MG63 (cell line): ENCODE measurements around the gene ACSL1. TPM values are rescaled to one million over a fixed set of nuclear protein-coding genes. Genes with fewer than 3 reads are reported as not detected.
A peak's percentile ranks its signal among the peaks of the same experiment; 100 is the strongest.
"Not testable (repeated sequence)": the region's sequence is repeated elsewhere in the genome, so short reads cannot be mapped to it uniquely, and the experiment has no call there.

Source experiments
- DNase-seq: peaks from one replicate; pipeline ENCODE4 v3.0.0-alpha.2; 2020
- H3K27me3 ChIP-seq: fragments of 250-450 bp; sonication (Bioruptor Pico); 2 replicates; pipeline ENCODE4 v1.5.1; 2020; ENCODE audit warnings: mild to moderate bottlenecking, moderate library complexity
- H3K36me3 ChIP-seq: fragments of 250-450 bp; sonication (Bioruptor Pico); 2 replicates; pipeline ENCODE4 v1.5.1; 2020; ENCODE audit warnings: mild to moderate bottlenecking, moderate library complexity
- H3K4me3 ChIP-seq: fragments of 250-450 bp; sonication (Bioruptor Pico); 2 replicates; pipeline ENCODE4 v1.5.1; 2020; ENCODE audit warnings: mild to moderate bottlenecking, moderate library complexity
- H3K9me3 ChIP-seq: fragments of 250-450 bp; sonication (Bioruptor Pico); 2 replicates; pipeline ENCODE4 v1.5.1; 2020; ENCODE audit warnings: mild to moderate bottlenecking, moderate library complexity
- total RNA-seq: library from RNA; depleted of rRNA; stranded (reverse); fragments of >200 nt; shearing (Covaris generic); gene quantifications from 2 replicates; pipeline ENCODE4 v1.2.3, GENCODE V29; 2014; ENCODE audit warnings: low replicate concordance

Gene ACSL1
- total RNA-seq, 1 experiment from 2014 or later = 20.5 TPM

DNA sequence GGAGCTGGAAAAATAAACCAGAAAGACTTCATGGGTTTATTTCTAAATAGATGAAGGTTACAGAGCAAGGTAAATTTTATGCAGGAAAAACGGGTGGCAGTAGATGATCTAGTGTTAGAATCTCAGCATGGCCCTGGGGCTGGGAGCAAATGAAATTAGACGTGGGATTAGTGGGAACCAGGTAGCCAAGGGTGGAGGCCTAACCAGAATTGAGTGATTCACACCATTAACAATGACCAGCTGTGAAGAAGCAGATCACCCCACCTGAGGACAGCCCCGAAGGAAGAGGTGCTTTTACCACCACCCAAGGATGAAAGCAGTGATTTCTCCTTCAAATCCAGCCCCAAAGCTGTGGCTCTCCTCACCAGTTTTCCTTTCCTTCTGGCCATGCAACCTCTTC is 20.8 kb upstream of the ACSL1 start:
- Histone ChIP-seq H3K36me3 (no peaks in the 10 kb centered on the region), H3K4me3 (no peak overlapping the region), H3K9me3 (no peaks in the 10 kb centered on the region), H3K27me3 (no peaks in the 10 kb centered on the region)
- no peak for DNase-seq

DNA sequence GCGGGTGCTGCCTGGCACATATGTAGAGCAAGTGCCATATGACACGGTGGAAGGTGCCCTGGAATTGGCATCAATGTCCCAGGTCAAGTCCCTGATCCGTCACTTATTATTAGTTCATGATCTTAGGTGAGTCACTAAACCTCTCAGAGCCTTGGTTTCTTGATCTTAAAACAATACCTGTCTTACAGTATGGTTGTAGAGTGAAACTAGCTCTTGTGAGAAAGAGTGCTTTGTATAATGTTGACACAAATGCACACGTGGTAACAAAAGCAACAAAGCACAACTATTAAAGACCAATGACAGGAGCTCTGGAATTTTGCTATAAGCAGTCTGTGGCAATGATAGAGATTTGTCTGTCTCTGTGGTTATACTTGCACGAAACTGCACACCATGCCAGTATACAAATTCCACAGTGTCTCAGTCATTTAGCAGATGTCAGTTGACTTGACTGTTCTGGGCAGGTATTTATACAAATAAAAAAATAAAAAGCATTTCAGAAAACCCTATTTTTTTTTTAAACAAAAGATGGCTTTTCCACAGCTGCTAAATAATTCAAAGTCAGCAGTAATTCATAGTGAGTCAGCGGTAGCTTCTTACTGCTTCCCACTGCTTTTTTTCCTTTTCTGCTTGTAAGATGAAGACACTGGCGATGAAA is 19.7 kb upstream of the ACSL1 start:
- peak; percentile 38 for DNase-seq
- no peaks in the 10 kb centered on the region for H3K36me3 ChIP-seq
- H3K4me3 ChIP-seq = no peak overlapping the region
- no peaks in the 10 kb centered on the region for H3K9me3 ChIP-seq
- no peaks in the 10 kb centered on the region for H3K27me3 ChIP-seq

DNA sequence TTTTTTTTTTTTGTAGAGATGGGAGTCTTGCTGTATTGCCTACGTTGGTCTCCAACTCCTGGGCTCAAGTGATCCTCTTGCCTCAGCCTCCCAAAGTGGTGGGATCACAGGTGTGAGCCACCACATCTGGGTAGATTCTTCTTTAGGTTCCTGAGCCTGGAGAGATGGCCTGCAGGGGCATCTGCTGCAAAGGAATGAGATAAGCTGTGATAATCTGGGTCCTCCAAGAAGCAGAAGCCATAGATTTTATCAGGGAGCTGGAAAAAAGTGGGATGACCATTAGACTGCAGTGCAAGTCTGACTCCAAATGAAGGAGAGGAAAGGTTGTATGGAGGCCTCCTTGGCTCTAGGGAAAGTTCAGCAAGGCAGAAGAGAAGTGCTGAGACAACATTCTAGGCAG is 19.0 kb upstream of the ACSL1 start:
- Histone ChIP-seq H3K9me3 (no peaks in the 10 kb centered on the region), H3K27me3 (no peaks in the 10 kb centered on the region), H3K4me3 (no peak overlapping the region), H3K36me3 (no peaks in the 10 kb centered on the region)
- no peak for DNase-seq

DNA sequence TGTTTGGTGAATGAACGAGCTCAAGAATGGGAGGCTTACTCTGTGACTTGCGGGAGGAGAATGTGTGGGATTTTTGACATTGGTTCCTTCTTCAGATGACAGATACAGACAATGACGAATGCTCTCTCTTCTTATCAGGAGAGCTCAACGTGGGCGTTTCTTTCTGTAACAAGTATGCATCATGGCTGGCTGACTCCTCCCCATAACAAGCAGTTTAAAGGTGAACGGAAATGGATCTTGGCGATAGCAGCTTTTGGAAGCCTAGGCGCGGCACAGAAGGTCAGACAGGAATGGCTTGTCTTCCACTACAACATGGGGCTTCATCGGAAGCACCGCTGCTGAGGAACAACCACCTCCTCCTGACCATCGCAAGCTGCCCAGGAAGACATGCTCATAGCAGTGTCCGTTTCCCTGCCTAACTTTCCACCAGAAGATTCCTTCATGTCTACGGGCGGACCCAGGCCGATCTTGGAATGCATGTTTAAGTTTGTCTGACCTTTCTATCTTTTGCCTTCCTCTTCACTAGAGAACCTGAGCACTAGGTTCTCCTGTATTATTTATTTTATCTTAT is 18.3 kb upstream of the ACSL1 start:
- Histone ChIP-seq H3K27me3 (no peaks in the 10 kb centered on the region), H3K36me3 (no peaks in the 10 kb centered on the region), H3K4me3 (no peak overlapping the region), H3K9me3 (no peaks in the 10 kb centered on the region)
- DNase-seq = no peak

DNA sequence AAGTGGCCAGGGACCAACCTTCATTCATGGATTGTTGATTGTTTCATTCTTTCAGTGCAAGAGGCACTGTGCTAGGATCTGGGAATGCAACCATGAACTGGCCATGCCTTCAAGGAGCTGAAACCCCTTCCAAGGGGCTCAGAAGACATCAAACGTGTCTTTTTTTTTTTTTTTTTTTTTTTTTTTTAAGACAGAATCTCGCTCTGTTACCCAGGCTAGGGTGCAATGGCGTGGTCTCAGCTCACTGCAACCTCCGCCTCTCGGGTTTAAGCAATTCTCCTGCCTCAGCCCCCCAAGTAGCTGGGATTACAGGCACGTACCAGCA is 13.3 kb upstream of the ACSL1 start:
- H3K9me3 ChIP-seq, H3K4me3 ChIP-seq, DNase-seq, H3K27me3 ChIP-seq, H3K36me3 ChIP-seq: not testable (repeated sequence)

DNA sequence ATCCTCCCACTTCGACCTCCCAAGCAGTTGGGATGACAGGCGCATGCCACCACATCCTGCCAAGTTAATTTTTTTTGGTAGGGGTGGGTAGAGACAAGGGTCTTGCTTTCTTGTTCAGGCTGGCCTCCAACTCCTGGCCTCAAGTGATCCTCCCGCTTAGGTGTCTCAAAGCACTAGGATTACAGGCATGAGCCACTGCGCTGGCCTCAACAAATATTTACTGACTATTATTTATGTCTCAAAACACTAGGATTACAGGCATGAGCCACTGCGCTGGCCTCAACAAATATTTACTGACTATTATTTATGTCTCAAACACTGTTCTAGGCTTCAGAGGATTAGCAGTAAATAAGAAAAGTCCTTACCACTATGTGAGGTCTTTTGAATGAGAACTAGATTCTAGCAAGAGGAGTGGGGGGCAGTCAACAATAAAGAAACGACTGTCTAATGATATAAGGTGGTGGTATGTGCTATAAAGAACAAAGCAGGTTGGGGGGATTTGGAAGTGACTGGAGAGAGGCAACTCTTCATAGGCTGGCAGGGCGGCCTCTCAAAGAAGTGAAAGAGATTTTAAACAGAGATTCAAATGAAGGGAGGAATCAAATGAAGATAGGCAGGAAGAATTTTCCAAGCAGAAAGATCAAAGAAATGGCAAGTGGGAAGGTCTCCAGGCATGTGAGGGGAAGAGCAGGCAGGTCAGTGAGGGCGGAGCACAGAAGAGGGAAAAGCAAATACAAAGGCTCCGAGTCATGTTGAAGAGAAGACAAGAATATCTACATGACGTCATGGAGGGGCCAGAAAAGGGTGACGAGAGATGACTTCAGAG is 12.7 kb upstream of the ACSL1 start:
- H3K4me3 ChIP-seq = no peak overlapping the region
- H3K9me3 ChIP-seq = no peaks in the 10 kb centered on the region
- peak; percentile 14 for DNase-seq
- no peaks in the 10 kb centered on the region for H3K27me3 ChIP-seq
- H3K36me3 ChIP-seq = no peaks in the 10 kb centered on the region

DNA sequence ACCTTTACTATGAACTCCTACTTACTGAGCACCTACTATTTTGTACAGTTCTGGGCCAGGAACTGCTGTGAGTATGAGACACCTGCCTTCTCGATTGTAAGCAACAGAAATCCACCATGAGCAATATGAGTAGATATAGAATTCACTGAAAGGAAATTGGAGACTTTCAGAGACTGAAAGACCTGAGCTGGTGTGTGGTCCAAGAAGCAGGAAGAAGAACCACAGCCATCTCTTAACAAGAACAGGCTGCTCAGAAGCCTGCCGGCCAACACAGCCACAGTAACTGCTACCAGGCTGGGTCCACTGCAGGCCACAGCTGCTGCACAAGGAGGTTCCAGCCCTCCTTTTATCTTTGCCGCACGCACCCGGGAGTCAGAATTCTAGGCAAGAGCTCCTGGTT is 10.8 kb upstream of the ACSL1 start:
- Histone ChIP-seq H3K4me3 (no peak overlapping the region), H3K27me3 (no peaks in the 10 kb centered on the region), H3K9me3 (no peaks in the 10 kb centered on the region), H3K36me3 (no peaks in the 10 kb centered on the region)
- DNase-seq = no peak

DNA sequence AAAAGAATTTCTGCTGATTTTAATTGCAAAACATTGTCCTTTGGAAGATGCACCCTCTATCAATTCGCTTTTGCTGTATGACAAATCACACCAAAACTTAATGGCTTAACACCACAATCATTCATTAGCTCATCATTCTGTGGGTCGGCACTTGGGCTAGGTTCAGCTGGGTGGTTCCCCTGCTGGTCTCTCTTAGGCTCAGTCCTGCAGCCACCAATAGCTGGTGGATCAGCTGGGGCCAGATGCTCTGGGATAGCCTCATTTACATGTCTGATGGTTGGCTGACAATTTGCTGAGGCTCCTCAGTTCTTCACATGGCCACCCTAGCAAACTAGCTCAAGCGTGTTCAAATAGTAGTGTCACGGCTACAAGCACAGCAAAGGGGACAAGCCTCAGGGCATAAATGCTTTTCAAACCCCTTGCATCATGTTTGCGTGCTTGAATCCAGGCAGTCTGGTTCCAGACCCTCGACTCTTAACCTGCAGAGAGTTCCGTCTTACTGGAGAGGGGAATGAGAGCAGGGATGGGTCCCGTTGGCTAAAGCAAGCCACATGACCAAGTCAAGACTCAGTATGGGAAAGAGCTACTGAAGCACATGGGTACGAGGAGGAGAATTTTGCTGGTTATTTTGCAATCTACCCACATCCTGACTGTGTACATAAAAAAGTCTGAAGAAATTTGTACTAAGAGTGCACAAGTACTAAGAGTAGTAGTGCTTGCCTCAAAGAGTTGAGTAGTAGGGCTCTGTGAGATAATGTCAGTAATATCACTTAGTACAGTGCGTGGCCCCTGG is 7.5 kb upstream of the ACSL1 start:
- DNase-seq = no peak
- Histone ChIP-seq H3K9me3 (no peaks in the 10 kb centered on the region), H3K27me3 (no peaks in the 10 kb centered on the region)

DNA sequence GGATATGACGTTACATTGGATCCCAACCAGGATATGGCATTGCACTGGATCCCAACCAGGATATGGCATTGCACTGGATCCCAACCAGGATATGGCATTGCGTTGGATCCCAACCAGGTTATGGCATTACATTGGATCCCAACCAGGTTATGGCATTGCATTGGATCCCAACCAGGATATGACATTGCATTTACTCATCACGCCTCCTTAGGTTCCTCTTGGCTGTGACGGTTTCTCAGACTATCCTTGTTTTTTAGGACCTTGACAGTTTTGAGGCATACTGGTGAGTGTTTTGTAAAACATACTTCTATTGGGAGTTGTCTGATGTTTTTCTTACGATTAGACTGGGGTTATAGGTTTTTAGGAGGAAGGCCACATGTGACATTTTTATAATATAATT is 5.4 kb upstream of the ACSL1 start:
- Histone ChIP-seq H3K4me3 (no peak overlapping the region), H3K9me3 (no peaks in the 10 kb centered on the region), H3K27me3 (no peaks in the 10 kb centered on the region), H3K36me3 (no peaks in the 10 kb centered on the region)
- peak; percentile 39 for DNase-seq

More for the DNA sequence above, 7.5 kb upstream of the ACSL1 start:
- Histone ChIP-seq H3K4me3 (no peak overlapping the region), H3K36me3 (no peaks in the 10 kb centered on the region)

DNA sequence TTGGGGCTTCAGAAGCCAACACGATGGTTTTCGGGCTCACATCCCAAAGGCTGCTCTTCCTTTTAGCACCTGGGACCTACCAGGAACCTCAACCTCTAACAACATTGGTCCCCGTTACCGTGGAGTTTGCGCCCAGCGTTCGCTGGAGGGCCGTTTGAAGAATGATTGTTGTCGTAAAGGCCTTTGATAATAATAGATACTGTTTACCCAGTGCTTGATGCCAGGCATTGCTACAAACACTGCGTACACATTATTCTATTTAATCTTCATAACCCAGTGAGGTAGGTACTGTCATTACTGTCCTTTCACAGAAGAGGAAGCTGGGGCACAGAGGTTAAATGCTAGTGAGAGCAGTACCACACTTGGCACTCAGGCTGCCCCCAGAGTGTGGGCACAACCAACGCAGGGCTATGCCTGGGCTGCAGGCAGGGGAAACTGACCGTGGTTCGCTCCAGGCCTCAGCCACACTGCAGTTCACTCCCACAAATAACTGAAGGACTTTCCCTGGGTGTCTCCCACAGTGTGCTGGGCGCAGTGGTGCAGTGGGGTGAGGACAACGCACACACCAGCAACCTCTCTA is 1.0 kb upstream of the ACSL1 start:
- Histone ChIP-seq H3K4me3 (peak overlapping the region; percentile 53), H3K27me3 (no peaks in the 10 kb centered on the region), H3K9me3 (no peaks in the 10 kb centered on the region), H3K36me3 (no peaks in the 10 kb centered on the region)
- no peak for DNase-seq

DNA sequence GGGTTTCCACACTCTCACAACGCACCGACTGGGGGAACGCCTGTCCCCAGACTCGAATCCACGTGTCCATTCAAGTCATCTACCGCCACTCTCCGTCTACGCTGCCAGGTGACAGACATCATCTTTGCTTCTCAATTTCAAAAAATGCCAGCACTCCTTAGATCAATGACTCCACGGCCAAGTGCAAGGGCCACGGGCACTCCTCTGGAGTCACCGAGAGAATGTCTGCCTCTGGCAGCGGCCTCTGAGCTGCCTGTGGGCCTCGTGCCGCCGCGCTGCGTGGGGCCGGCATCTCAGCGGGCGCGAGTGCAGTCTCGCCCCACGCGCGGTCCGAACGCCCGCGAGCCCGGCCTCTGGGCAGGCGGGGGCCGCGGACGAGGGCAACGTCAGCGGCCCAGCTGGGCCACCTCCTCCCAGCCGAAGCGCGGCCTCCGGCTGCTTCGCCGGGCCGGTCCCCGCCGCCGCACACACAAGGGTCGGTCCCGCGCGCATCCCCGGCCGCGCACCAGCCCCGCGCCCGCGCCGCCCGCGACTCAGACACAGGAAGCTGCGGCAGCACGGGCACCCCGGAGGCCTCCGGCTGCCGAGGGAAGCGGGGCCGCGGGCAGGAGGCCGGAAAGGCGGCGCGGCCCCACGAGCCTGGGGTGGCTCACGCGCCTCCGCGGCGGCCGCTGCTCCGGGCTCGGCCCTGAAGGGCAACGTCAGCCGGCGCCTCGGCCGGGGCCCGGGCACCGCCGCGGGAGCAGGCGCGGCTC is 450 bp downstream of the ACSL1 start:
- DNase-seq = peak; percentile 41
- H3K9me3 ChIP-seq = no peaks in the 10 kb centered on the region

DNA sequence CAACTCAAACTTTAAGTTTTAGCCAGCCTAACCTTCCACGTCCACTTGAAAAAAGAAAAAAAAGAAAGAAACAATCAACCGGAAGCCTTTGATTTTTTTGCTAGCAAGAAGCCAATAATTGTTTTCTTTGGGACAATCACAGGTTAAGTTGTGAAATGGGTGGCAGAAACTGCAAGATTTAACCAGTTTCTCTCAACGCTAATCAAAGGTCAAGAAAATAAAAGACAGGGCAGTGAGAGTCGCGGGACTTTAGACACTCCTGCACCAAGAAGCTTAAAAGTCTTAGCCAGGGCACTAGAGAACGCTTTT is 1.0 kb downstream of the ACSL1 start:
- Histone ChIP-seq H3K27me3 (no peaks in the 10 kb centered on the region), H3K9me3 (no peaks in the 10 kb centered on the region), H3K4me3 (peak overlapping the region; percentile 53), H3K36me3 (no peaks in the 10 kb centered on the region)
- DNase-seq = no peak

More for the DNA sequence above, 450 bp downstream of the ACSL1 start:
- Histone ChIP-seq H3K36me3 (no peaks in the 10 kb centered on the region), H3K27me3 (no peaks in the 10 kb centered on the region), H3K4me3 (peak overlapping the region; percentile 53)

DNA sequence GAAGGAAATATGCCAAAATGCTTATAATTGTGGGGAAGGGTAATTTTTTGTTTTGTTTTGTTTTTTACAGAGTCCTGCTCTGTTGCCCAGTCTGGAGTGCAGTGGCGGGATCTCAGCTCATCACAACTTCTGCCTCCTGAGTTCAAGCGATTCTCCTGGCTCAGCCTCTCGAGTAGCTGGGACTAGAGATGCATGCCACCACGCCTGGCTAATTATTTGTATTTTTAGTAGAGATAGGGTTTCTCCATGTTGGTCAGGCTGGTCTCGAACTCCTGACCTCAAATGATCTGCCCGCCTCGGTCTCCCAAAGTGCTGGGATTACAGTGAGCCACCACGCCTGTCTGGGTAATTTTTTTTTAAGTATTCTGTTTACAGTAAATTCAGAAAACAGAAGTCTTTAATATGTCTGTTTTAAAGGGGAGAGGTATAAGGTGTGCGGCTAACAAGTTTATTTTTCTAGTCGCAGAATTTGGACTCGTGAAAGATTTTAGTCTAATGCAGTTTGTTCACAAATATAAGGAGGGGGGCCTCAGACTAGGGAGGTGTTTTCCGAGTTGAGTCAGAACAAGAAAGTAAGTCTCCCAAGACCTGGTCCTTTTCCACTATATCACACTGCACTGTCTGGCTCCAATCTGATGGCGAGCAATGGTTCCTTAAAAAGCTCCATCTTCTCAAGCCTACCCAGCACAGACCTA is 1.5 kb downstream of the ACSL1 start:
- no peaks in the 10 kb centered on the region for H3K36me3 ChIP-seq
- no peaks in the 10 kb centered on the region for H3K9me3 ChIP-seq
- H3K27me3 ChIP-seq = no peaks in the 10 kb centered on the region
- peak overlapping the region; percentile 53 for H3K4me3 ChIP-seq
- DNase-seq = no peak

DNA sequence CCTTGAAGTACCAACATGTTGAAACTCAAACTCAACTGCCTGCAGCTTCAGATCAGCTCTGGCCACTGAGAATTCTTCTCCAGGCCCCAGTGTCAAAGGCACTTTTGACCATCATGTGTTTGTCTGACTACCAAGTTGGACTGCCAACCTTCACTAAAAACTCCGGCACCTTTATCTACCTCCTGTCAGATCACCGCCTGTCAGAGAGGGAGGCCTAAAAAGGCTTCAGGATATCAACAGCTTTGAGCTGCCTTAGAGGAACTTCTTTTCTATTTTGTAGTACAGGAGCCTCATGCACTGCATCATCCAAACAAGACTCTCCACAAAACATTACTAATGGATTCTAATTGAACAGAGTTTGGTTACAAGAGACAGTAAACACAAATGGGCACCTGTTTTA is 2.8 kb downstream of the ACSL1 start:
- Histone ChIP-seq H3K36me3 (no peaks in the 10 kb centered on the region), H3K27me3 (no peaks in the 10 kb centered on the region), H3K9me3 (no peaks in the 10 kb centered on the region), H3K4me3 (no peak overlapping the region)
- no peak for DNase-seq

DNA sequence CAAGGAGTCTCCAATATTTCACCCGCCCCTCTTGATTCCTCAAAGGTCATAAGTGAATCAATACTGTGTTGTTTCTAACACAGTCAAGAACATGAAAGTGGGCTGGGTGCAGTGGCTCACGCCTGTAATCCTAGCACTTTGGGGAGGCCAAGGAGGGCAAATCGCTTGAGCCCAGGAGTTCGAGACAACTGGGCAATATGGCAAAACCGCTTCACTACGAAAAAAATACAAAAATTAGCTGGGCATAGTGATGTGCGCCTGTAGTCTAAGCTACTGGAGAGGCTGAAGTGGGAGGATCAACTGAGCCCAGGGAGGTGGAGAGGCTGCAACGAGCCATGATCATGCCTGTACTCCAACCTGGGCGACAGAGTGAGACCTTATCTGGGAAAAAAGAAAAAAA is 3.4 kb downstream of the ACSL1 start:
- Histone ChIP-seq H3K9me3 (no peaks in the 10 kb centered on the region), H3K4me3 (no peak overlapping the region), H3K36me3 (no peaks in the 10 kb centered on the region), H3K27me3 (no peaks in the 10 kb centered on the region)
- no peak for DNase-seq

DNA sequence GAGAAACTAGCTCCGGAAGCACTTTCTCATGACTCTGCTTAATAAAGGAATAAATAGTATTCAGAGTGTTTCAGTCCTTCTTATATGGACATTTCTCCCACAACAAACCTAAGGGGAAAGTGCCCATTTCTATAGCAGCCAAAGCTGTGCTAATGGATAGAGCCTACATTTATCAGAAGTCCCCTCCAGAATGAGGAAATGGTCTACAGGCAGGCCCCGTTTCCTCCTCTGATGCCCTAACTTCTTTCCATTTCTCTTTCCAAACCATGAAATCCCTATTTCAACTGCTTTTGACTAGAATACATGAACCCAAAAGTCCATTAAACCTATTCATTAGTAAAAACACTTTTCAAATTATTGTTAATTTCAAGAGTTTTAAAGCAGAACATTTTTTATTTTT is 4.5 kb downstream of the ACSL1 start:
- Histone ChIP-seq H3K27me3 (no peaks in the 10 kb centered on the region), H3K4me3 (no peak overlapping the region), H3K9me3 (no peaks in the 10 kb centered on the region), H3K36me3 (no peaks in the 10 kb centered on the region)
- no peak for DNase-seq
